GM19395 (cell line): ENCODE measurements around the gene ITCH.
"Not testable (repeated sequence)": the region's sequence is repeated elsewhere in the genome, so short reads cannot be mapped to it uniquely, and the experiment has no call there.

Experiments used
- ATAC-seq: cut with Tn5 transposase; IDR thresholded peaks from one replicate; pipeline ENCODE4 v1.9.1; 2021; ENCODE audit warnings: mild to moderate bottlenecking, moderate library complexity; ENCODE audit not compliant: unreplicated experiment

The ITCH gene

GRCh38 chr20:34343458-34344211 lies 19.4 kb upstream of the ITCH start:
- ATAC-seq = no peak

GRCh38 chr20:34344238-34344637 lies 18.8 kb upstream of the ITCH start:
- ATAC-seq = no peak

- no peak for ATAC-seq
Measured at GRCh38 chr20:34345402-34345736, 17.7 kb upstream of the ITCH start.

DNA sequence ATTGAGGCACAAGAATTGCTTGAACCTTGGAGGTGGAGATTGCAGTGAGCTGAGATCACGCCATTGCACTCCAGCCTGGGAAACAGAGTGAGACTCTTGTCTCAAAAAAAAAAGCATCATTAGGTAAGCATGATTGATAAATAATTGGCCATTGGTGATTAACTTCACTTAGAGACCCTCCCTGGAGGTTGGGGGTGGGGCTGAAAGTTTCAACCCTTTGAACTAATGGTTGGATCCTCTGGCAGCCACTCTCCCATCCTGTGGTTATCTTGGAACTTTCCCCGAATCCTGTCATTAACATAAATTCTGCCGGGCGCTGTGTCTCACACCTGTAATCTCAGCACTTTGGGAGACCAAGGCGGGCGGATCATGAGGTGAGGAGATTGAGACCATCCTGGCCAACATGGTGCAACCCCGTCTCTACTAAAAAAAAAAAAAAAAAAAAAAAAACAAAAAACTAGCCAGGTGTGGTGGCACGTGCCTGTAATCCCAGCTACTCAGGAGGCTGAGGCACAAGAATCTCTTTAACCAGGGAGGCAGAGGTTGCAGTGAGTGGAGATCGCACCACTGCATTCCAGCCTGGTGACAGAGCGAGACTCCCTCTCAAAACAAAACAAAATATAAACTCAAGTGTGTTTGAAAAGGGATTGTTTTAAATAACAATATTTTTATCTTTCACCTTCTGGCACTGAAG lies 17.1 kb upstream of the ITCH start:
- not testable (repeated sequence) for ATAC-seq

- ATAC-seq = not testable (repeated sequence)
Measured at GRCh38 chr20:34346533-34346865, 16.6 kb upstream of the ITCH start.

GRCh38 chr20:34347571-34347970 lies 15.5 kb upstream of the ITCH start:
- ATAC-seq = no peak

GRCh38 chr20:34350095-34350494 lies 13.0 kb upstream of the ITCH start:
- no peak for ATAC-seq

GRCh38 chr20:34353467-34353866 lies 9.6 kb upstream of the ITCH start:
- not testable (repeated sequence) for ATAC-seq

GRCh38 chr20:34355427-34355826 lies 7.6 kb upstream of the ITCH start:
- no peak for ATAC-seq

GRCh38 chr20:34359729-34360128 lies 3.3 kb upstream of the ITCH start:
- not testable (repeated sequence) for ATAC-seq

DNA sequence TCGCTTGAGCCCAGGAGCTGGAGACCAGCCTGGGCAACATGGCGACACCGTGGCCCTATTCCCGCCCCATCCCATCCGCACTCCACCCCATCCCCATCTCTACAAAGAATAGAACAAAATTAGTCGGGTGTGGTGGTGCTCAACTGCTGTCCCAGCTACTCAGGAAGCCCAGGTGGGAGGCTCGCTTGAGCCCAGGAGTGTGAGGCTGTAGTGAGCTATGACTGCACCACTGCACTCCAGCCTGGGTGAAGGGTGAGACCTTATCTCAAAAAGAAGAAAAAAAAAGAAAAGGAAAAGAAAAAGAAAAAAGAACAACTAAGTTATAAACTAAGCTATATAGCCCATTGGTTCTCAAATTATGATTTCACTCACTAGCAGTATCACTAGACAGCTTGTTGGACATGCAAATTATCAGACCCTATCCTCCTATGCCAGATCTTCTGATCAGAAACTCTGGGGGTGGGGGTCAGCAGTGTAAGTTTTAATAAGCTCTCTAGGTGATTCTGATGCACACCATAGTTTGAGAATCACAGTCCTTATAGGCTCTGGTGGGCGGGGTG lies 491 bp upstream of the ITCH start:
- ATAC-seq = peak; percentile 24

DNA sequence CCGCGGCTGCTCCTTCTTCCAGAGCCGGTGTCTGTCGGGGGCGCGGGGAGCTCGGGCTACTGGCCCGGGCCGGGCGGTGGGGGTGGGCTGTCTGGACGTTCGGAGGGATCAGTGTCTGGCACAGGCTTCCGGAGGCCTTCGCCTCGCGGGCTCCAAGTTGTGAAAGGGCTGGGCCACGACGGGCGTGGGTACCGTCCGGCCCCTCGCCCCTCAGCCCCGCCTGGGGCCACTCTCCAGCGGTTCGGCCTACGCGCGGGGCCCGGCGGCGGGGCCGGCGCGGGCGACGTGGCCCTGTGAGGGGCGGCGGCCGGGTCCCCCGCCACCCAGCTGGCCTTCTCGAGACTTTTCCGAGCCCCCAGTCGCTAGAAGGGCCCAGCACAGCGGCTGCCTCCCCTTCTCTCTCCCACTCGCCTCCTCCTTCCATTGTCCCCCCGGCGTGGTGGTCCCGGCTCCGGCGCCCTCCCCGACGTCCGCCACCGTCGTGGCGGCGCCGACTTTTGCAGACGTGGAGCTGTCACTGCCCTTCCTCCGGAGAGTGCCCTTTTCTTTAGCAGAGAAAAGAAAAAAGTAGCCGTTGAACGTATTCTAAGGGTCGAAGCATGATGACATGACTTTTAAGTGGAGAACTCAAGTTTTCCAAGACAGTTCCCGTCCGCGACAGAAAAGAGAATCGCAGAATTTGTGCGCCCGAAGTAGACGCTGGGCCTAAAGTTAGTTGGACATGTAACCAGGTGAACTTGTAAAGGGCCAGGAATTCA lies 571 bp downstream of the ITCH start:
- ATAC-seq = peak; percentile 68

DNA sequence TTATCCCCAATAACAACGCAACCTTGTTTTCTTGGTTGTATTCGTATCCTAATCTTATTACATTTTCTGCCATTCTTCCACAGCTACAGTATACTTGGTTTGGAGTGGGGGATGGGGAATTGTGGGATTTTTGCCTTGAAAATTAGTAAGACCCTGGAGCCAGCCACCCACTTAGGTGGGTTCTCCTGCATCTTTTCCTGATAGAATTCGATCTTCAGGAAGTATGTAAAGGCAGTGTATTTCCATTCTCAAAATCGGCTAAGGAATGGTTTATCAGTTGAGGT lies 1.1 kb downstream of the ITCH start:
- ATAC-seq = no peak

- no peak for ATAC-seq
Measured at GRCh38 chr20:34365765-34366213, 2.7 kb downstream of the ITCH start.

DNA sequence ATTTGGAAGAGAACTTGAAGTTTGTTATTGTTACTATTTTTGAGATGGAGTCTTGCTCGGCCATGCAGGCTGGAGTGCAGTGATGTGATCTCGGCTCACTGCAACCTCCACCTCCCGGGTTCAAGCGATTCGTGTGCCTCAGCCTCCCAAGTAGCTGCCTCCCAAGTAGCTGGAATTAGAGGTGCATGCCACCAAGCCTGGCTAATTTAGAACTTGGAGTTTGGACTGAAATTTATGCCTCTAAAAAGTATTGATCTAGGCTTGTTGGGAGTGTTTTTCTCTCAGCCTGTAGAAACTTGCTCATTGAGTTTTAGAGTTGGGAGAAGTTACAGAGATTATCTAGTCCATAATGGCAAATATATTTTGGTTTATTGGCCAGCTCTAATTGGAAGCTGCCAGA lies 4.1 kb downstream of the ITCH start:
- no peak for ATAC-seq

GRCh38 chr20:34367911-34368310 lies 4.8 kb downstream of the ITCH start:
- not testable (repeated sequence) for ATAC-seq

GRCh38 chr20:34368547-34368946 lies 5.5 kb downstream of the ITCH start:
- no peak for ATAC-seq

DNA sequence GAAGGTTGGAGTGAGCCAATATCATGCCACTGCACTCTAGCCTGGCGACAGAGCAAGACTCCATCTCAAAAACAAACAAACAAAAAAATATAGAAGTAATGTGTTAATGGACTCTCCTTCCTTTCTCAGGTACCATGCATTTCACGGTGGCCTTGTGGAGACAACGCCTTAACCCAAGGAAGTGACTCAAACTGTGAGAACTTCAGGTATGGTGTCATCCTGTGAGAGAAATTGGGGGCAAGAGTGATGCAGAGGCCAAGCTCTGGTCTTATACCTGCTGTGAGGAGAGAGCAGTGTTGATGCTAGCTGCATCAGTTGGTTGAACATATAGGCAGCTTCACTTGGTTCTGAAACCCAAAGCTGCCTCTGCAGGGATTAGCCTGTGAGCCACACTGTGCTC lies 6.2 kb downstream of the ITCH start:
- ATAC-seq = no peak

DNA sequence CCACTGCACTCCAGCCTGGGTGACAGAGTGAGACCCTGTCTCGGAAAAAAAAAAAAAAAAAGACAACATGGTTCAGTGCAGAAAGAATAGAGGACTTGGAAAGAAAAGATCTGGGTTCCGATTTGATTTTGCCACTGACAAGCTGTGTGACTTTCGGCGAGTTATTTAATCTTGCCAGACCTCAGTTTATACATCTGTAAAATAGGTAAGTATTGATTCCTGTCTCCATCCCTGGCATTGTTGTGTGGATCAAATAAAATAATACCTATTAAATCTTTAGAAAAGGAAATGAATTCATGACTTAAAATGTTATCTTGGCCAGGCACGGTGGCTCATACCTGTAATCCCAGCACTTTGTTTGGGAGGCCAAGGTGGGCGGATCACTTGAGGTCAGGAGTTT lies 7.0 kb downstream of the ITCH start:
- no peak for ATAC-seq

DNA sequence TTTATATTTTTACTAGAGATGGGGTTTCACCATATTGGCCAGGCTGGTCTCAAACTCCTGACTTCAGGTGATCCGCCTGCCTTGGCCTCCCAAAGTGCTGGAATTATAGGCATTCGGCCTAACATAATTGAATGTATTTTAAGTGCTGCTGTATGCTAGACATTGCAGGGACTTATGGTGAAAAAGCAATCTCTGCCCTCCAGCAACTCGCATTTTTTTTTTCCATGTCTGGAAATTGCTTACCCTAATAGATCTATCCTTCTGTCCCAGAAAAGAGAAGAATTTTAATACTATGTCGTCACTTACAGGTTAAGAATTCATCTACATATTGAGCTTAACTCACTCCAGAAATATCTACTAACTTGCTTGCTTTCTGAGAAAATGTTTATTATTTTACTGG lies 10.4 kb downstream of the ITCH start:
- ATAC-seq = no peak

DNA sequence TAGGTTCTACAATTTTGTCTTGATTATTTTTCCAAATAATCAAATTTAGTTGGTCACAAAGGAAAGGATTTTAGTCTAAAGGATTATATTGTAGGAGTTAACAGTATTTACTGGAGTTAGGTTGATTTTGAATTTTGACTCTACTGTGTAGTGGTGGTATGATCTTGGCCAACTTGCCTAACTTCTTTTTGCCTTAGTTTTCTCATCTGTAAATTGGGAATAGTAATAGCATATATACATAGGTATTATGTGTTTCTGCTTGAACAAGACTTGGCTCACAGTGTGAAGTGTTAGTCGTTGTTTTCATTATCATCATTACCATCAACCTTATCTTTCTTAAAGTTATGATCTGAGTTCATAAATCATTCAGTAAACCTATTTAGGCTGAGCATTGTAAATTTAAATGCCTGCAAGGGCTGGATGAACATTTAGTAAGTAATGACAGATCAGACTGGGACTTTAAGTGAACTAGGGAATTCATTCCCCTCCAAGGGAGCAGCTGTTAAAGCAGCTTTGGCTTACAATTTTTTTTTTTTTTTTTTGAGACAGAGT lies 11.2 kb downstream of the ITCH start:
- no peak for ATAC-seq
